Breast epithelium (tissue), 3 donors: Measurements from ENCODE around the gene DDX10.

Experiments
- CTCF ChIP-seq, 3 donors: fragments of 450-650 bp; IDR thresholded peaks; one replicate each; pipeline ENCODE4 v1.5.1; 2016 to 2017; ENCODE audit warnings: antibody characterized with exemption in 3 of 3, mild to moderate bottlenecking in 3 of 3, moderate library complexity in 3 of 3
- POLR2A ChIP-seq: fragments of 450-650 bp; IDR thresholded peaks from one replicate; pipeline ENCODE4 v1.6.1; 2016; ENCODE audit warnings: antibody characterized with exemption, mild to moderate bottlenecking, moderate library complexity
- POLR2AphosphoS5 ChIP-seq, 3 donors: sonication (generic); formaldehyde crosslinking; IDR thresholded peaks; one replicate each; pipeline ENCODE4 v1.6.1; 2017; ENCODE audit warnings: antibody characterized with exemption in 3 of 3

GRCh38 chr11:108873310-108873709, 208.4 kb downstream of the DDX10 start:
- TF ChIP-seq CTCF (IDR thresholded peaks at IDR 0.05), result no peak
- no peak for TF ChIP-seq POLR2A
- TF ChIP-seq POLR2AphosphoS5 (IDR thresholded peaks at IDR 0.05), result no peak
